SK-MEL-5 (cell line): ENCODE measurements around the gene MICALL2. TPM values are rescaled to one million over a fixed set of nuclear protein-coding genes. Genes with fewer than 3 reads are reported as not detected.
A peak's percentile ranks its signal among the peaks of the same experiment; 100 is the strongest.
"Not testable (repeated sequence)": the region's sequence is repeated elsewhere in the genome, so short reads cannot be mapped to it uniquely, and the experiment has no call there.

ENCODE experiments used
- DNase-seq: peaks from one replicate; pipeline ENCODE4 v3.0.0-alpha.2; 2016; ENCODE audit warnings: low read depth, low spot score
- in situ Hi-C: cut with HindIII; loops from 2 replicates; pipeline ENCODE4 v1.10.0; 2016; ENCODE audit warnings: low sequenced_read_pairs, high pct_unique_total_duplicates, low pct_unique_long_range_greater_than_20kb
- total RNA-seq: library from RNA; depleted of rRNA; stranded (reverse); fragments of >200 nt; shearing (Covaris generic); gene quantifications from 2 replicates; pipeline ENCODE4 v1.2.3, GENCODE V29; 2014

MICALL2 gene
- total RNA-seq, 1 experiment from 2014 or later, result 1.2 TPM

- in situ Hi-C loops, result no loop called here
- DNase-seq, result no peak
Observed at GRCh38 chr7:1457059-1457948, 2.0 kb downstream of the MICALL2 start.

- in situ Hi-C loops, result no loop called here
- DNase-seq, result no peak
Observed at GRCh38 chr7:1455955-1456354, 3.3 kb downstream of the MICALL2 start.

- DNase-seq, result no peak
- in situ Hi-C loops, result no loop called here
Observed at GRCh38 chr7:1455241-1455939, 3.9 kb downstream of the MICALL2 start.

- in situ Hi-C loops, result no loop called here
- peak; percentile 41 for DNase-seq
Observed at GRCh38 chr7:1454542-1454941, 4.7 kb downstream of the MICALL2 start.

DNA sequence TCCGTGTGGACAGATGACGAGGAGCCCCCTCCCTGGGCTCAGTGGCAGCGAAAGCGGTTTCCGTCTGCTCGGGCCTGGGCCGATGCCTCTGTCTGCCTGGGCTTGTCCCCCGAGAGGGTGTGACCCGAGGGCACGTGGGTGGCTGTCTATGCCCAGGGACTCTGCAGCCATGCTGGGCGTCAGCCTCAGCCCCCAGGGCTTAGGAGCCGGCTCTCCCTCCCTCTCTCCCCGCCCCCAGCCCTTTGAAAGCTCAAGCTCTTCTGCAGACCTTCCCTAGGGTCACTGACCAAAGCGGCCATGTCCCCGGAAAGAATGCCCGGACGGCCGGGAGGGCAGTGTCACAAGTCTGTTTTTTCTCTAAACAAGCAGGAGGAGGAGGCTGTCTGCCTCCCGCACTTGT, 7.1 kb downstream of the MICALL2 start:
- DNase-seq, result no peak
- in situ Hi-C loops, result no loop called here

GRCh38 chr7:1450987-1451386, 8.3 kb downstream of the MICALL2 start:
- in situ Hi-C loops, result no loop called here
- DNase-seq, result no peak

GRCh38 chr7:1450431-1450830, 8.8 kb downstream of the MICALL2 start:
- in situ Hi-C loops, result no loop called here
- DNase-seq, result no peak

- in situ Hi-C loops, result no loop called here
- DNase-seq, result no peak
Observed at GRCh38 chr7:1449951-1450350, 9.3 kb downstream of the MICALL2 start.

GRCh38 chr7:1449501-1449900, 9.8 kb downstream of the MICALL2 start:
- no peak for DNase-seq
- in situ Hi-C loops, result no loop called here

DNA sequence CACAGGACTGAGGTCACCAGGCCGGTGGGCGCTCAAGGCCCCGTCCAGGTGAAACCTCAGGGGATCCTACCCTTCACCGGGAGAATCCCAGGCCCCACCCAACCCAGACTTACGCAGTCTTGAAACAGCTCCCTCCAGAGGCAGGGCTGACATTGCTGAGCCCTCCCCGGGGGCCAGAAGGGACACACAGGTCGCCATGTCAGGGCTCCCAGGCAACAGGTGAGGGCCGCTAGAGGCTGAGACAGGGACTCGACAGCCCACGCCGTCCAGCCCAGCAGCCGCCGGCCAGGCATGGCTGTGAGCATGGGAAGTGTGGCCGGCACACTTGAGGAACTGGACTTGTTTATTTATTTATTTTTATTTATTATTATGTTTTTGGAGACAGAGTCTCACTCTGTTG, 10.3 kb downstream of the MICALL2 start:
- in situ Hi-C loops, result no loop called here

DNA sequence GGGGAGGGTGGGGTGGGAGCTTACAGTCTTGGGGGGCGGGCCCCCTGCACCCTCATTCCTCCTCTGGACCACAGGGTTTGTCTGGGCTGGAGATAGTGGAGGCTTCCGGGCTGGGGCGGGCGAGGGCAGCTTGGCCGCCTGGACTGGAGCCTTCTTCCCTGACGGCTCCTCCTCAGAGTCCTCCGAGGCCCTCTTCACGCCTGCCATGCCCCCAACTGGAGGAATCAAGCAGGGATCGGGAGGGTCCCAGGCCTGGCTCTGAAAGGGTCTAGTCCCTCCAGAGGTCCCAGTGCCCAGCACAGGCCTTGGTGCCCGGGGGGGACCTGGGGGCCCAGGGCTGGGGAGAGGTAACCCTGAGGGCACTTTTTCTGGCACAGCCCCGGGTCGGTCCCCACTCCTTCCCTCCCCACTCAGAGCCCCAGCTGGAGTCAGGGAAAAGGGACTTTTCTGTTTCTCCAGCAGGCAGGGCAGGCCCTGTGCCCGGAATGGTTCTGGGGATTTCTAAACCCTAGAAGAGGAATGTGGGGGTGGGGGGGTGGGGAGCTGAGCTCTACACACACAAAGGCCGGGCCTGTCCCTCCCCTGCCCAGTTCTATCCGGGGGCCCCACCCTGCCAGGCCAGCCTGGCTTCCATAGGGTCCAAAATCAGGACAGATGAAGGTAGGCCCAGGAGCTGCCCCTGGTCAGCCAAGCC, 11.6 kb downstream of the MICALL2 start:
- in situ Hi-C loops, result no loop called here
- DNase-seq, result no peak

More for the DNA sequence above, 10.3 kb downstream of the MICALL2 start:
- DNase-seq, result no peak

DNA sequence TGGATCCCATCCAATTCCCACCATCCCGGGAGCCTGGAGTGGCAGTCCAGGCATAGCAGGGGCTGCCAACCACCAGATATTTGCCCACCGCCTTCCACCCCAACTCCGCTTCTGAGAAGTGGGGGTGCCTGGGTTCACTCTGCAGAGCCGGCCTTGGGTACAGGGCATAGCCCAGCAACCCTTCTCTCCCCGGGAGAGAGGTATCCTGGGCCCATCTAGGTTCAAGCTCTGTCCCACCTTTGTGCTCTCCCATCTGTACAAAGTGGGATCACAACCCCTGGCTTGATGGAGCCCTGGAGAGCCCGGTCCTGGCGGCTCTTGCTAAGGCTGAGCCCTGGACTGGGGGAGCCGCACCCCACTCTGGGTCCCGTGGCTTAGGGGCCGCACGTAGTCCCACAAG, 12.2 kb downstream of the MICALL2 start:
- in situ Hi-C loops, result no loop called here
- DNase-seq, result no peak

DNA sequence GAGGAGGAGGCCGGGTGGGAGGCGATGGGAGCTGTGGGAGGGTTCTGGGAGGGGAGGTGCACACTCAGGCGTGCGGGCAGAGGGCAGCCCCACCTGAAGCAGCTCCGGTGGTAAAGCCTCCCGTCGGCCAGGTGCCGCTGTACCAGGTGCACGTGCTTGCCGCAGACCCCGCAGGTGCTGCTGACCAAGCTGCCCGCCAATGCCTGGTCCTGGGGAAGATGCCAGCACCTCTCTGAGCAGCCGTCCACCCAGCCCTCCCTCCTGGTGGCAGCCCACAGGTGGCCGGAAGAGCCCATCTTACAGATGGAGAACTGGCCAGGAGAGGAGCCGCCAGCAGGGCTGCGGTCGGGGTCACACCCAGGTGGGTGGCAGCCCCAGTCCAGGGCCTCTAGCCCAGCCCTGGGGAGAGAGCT, 12.6 kb downstream of the MICALL2 start:
- DNase-seq, result no peak
- in situ Hi-C loops, result no loop called here

DNA sequence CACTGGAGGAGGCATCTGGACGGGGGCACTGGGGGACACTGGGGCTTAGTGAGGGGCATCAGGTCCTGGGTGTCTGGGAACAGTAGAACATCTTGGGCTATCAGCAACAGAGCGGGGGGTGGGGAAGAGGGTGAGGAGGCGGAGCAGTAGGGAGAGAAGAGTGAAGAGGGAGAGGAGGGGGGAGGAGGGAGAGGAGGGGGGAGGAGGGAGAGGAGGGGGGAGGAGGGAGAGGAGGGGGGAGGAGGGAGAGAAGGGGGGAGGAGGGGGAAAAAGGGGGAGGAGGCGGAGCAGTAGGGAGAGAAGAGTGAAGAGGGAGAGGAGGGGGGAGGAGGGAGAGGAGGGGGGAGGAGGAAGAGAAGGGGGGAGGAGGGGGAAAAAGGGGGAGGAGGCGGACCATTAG, 13.2 kb downstream of the MICALL2 start:
- in situ Hi-C loops, DNase-seq: not testable (repeated sequence)

- in situ Hi-C loops, result no loop called here
- no peak for DNase-seq
Observed at GRCh38 chr7:1445341-1445740, 13.9 kb downstream of the MICALL2 start.

DNA sequence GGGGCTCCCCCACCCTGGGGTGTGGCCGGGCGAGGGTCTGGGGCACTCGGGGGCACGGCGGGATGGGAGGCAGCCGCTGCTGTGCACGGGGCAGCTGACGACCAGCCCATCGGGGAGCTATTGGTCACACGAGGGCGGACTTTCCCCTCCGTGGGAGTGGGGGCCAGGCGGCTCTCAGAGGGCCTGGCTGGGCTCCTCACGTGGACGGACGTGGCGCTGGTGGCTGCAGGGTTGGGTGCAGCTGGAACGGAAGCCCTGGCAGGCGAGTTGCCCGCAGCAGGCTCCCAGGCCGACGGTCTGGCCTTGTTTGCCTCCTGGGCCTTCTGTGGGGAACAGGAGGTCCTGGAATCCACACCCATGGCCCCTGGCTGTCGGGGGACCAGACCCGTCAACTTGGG, 14.3 kb downstream of the MICALL2 start:
- in situ Hi-C loops, result no loop called here

DNA sequence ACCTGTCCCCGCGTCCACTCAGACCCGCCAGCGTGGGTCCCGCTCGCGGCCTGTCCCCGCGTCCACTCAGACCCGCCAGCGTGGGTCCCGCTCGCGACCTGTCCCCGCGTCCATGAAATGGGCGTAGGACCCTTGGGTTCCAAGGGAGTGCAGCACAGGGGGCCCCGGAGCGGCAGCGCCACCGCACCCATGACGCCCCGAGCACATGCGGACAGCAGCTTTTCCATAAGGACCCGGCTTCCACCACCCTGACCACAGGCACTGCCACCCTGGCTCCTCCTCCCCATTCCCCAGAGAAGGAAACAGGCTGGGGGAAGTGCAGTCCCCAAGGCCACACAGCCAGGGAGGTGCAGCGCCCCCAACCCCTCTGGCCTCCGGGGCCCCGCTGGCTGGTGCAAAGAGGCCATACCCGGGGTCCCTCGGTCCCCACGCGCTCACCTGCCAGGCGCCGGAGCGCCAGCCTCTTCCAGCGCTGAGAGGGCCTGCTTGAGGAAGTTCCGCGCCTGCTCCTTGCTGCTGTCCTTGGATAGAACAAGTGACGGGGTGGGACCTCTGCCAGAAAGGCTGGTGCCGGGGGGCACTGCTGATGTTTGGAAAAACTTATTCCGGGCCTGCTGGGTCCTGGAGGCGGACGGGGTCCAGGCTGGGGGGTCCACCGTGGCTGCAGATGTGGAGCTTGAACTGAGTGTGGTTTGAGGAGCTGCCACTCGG, 14.9 kb downstream of the MICALL2 start:
- in situ Hi-C loops, result no loop called here
- no peak for DNase-seq

More for the DNA sequence above, 14.3 kb downstream of the MICALL2 start:
- no peak for DNase-seq
